Stimulated activated CD8-positive, alpha-beta memory T cell treated with anti-CD3 and anti-CD28 coated beads, Interleukin-7, amount 100 ng/mL, for 48 hours (primary cell): ENCODE data around the gene VWF.
"Not testable (repeated sequence)": the region's sequence is repeated elsewhere in the genome, so short reads cannot be mapped to it uniquely, and the experiment has no call there.

Experiments used
- DNase-seq, 2 donors: peaks; one replicate each; pipeline ENCODE4 v3.0.0-alpha.2; 2020; ENCODE audit warnings: low read depth in 1 of 2; ENCODE audit errors: extremely low read depth in 1 of 2

VWF gene

GRCh38 chr12:6041891-6042290 is 82.6 kb downstream of the VWF start:
- no peak for DNase-seq

GRCh38 chr12:6040815-6041214 is 83.7 kb downstream of the VWF start:
- DNase-seq: no peak

- DNase-seq: peak in 1 of 2 donors; percentile 25
Measured at GRCh38 chr12:6039894-6040601, 84.4 kb downstream of the VWF start.

- DNase-seq: peak in 1 of 2 donors; percentile 20
Measured at GRCh38 chr12:6038160-6038559, 86.3 kb downstream of the VWF start.

- DNase-seq: no peak
Measured at GRCh38 chr12:6037459-6037858, 87.0 kb downstream of the VWF start.

- no peak for DNase-seq
Measured at GRCh38 chr12:6036509-6036908, 88.0 kb downstream of the VWF start.

GRCh38 chr12:6034596-6034995 is 89.9 kb downstream of the VWF start:
- DNase-seq: no peak

- no peak for DNase-seq
Measured at GRCh38 chr12:6033546-6033945, 90.9 kb downstream of the VWF start.

GRCh38 chr12:6032726-6033125 is 91.7 kb downstream of the VWF start:
- no peak for DNase-seq

- DNase-seq: no peak
Measured at GRCh38 chr12:6031001-6031400, 93.5 kb downstream of the VWF start.

GRCh38 chr12:6030081-6030480 is 94.4 kb downstream of the VWF start:
- DNase-seq: no peak

- DNase-seq: no peak
Measured at GRCh38 chr12:6029401-6029800, 95.1 kb downstream of the VWF start.

- DNase-seq: no peak
Measured at GRCh38 chr12:6026998-6027397, 97.5 kb downstream of the VWF start.

- DNase-seq: not testable (repeated sequence)
Measured at GRCh38 chr12:6025703-6026298, 98.7 kb downstream of the VWF start.

- not testable (repeated sequence) for DNase-seq
Measured at GRCh38 chr12:6024066-6024465, 100.4 kb downstream of the VWF start.

- DNase-seq: no peak
Measured at GRCh38 chr12:6020930-6021329, 103.5 kb downstream of the VWF start.

- not testable (repeated sequence) for DNase-seq
Measured at GRCh38 chr12:6020511-6020910, 104.0 kb downstream of the VWF start.

- DNase-seq: not testable (repeated sequence)
Measured at GRCh38 chr12:6019256-6019655, 105.2 kb downstream of the VWF start.

- DNase-seq: no peak
Measured at GRCh38 chr12:6018265-6018664, 106.2 kb downstream of the VWF start.

GRCh38 chr12:6016756-6017155 is 107.7 kb downstream of the VWF start:
- no peak for DNase-seq

GRCh38 chr12:6016004-6016403 is 108.5 kb downstream of the VWF start:
- not testable (repeated sequence) for DNase-seq

GRCh38 chr12:6015271-6015670 is 109.2 kb downstream of the VWF start:
- DNase-seq: not testable (repeated sequence)
